Measurements from ENCODE around the gene GRIPAP1. TPM values are rescaled to one million over a fixed set of nuclear protein-coding genes. Genes with fewer than 3 reads are reported as not detected.

Gene GRIPAP1
- total RNA-seq, 4 donors from 2014 or later = 30.0 to 43.7 (median 32.4) TPM

DNA sequence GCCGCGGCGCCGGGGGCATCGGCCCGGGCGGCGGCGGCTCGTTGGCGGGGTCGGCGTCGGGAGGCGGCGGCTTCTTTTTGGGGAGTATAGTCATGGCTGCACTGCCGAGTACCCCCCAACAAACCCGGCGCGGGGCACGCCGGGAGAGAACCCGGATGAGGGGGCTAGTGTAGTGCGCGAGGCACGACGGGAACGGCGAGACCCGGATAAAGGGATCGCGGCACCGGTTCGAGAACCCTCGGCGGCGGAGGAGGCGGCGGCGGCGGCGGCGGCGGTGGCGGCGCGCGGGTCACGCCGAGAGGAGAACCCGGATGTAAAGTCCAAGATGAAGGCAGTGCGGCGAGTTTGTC, 44.6 kb downstream of the GRIPAP1 start, which contains the start of gene OTUD5:
TSS of gene OTUD5 (minus strand) at position 131 of the 350 bp plus-strand sequence. CDS start at position 94, 37 bp downstream.
- DNase-seq (ENCODE audit: low spot score in 2 of 2) = no peak
- H3K4me3 ChIP-seq (ENCODE audit: low read depth, poor library complexity, severe bottlenecking) = peak within 1 kb of the TSS; percentile 55
- 64% methylated on average over 38 of the region's 53 CpGs; no CpG with 5 or more reads in 1 of the 2 donors for WGBS, 2 donors
- TF ChIP-seq, protein P1, sequence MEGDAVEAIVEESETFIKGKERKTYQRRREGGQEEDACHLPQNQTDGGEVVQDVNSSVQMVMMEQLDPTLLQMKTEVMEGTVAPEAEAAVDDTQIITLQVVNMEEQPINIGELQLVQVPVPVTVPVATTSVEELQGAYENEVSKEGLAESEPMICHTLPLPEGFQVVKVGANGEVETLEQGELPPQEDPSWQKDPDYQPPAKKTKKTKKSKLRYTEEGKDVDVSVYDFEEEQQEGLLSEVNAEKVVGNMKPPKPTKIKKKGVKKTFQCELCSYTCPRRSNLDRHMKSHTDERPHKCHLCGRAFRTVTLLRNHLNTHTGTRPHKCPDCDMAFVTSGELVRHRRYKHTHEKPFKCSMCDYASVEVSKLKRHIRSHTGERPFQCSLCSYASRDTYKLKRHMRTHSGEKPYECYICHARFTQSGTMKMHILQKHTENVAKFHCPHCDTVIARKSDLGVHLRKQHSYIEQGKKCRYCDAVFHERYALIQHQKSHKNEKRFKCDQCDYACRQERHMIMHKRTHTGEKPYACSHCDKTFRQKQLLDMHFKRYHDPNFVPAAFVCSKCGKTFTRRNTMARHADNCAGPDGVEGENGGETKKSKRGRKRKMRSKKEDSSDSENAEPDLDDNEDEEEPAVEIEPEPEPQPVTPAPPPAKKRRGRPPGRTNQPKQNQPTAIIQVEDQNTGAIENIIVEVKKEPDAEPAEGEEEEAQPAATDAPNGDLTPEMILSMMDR (IDR thresholded peaks at IDR 0.05) = no peak
- no peak for TF ChIP-seq POLR2A (IDR thresholded peaks at IDR 0.05)
- intact Hi-C loops (cut with DNase I; ENCODE audit: low total_unique reads) = no loop called here

DNA sequence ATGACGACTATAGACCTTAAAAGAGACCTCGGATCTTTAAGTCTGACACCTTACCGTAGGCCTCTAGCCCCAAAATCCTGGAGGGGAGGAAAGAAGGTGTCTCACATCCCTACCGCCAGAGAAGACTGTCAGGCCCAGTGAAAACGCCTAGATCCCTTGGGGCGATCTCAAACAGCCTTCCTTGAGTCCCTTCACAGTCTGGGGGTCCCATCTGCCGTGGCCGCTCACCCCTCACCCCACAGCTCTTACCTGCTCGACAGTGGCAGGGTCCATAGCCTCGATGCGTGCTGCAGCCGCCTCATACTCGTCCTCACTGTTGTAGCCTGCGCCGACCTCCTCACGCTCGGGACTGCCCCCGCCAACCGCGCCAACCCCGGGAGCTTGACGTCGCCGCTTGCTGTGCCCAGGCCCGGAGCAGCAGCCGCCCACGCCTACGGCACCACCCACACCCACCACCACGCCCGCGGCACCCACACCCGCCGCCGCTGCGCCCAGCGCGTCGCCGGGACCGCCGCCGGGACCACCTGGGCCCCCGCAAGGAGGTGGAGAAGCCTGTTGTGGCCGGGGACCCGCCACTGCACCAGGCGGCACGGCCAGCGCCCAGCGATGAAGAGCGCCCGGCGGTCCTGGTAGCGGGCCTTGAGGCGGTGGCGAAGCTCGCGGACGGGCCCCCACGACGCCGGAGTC, 45.2 kb downstream of the GRIPAP1 start:
- TF ChIP-seq, protein P1 (IDR thresholded peaks at IDR 0.05) = no peak
- TF ChIP-seq POLR2A (IDR thresholded peaks at IDR 0.05) = no peak
- H3K4me3 ChIP-seq (ENCODE audit: low read depth, poor library complexity, severe bottlenecking) = peak overlapping the region; percentile 55
- intact Hi-C loops (cut with DNase I; ENCODE audit: low total_unique reads) = no loop called here
- no peak for DNase-seq (ENCODE audit: low spot score in 2 of 2)
- WGBS, 2 donors = 1 to 44% methylated on average over 25 to 43 of the region's 61 CpGs

DNA sequence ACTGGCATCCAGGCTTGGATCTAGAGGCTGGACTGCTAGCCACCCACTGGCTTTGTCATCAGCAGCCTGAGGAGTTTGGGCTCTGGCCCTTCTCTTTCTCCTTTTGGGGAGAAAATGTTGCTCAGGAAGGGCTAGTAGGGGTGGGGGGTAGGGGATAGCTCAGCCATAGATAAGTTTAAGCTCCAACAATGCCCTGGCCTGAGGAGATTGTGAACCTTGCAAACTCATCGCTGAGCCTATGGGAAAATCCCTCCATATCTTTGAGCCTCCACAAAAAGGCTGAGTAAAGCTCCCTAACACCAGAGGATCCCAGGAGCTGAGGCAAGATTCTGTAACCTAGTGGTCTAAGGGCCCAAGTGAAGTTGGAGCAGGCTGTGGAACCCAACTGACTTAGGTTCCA, 53.5 kb downstream of the GRIPAP1 start:
- DNase-seq (ENCODE audit: low spot score in 2 of 2) = no peak
- TF ChIP-seq, protein P1 (IDR thresholded peaks at IDR 0.05) = no peak
- TF ChIP-seq POLR2A (IDR thresholded peaks at IDR 0.05) = no peak
- no peak overlapping the region for H3K4me3 ChIP-seq (ENCODE audit: low read depth, poor library complexity, severe bottlenecking)
- intact Hi-C loops (cut with DNase I; ENCODE audit: low total_unique reads) = no loop called here
- WGBS, 2 donors = 92 to 100% methylated on average over 1 of the region's 1 CpG

DNA sequence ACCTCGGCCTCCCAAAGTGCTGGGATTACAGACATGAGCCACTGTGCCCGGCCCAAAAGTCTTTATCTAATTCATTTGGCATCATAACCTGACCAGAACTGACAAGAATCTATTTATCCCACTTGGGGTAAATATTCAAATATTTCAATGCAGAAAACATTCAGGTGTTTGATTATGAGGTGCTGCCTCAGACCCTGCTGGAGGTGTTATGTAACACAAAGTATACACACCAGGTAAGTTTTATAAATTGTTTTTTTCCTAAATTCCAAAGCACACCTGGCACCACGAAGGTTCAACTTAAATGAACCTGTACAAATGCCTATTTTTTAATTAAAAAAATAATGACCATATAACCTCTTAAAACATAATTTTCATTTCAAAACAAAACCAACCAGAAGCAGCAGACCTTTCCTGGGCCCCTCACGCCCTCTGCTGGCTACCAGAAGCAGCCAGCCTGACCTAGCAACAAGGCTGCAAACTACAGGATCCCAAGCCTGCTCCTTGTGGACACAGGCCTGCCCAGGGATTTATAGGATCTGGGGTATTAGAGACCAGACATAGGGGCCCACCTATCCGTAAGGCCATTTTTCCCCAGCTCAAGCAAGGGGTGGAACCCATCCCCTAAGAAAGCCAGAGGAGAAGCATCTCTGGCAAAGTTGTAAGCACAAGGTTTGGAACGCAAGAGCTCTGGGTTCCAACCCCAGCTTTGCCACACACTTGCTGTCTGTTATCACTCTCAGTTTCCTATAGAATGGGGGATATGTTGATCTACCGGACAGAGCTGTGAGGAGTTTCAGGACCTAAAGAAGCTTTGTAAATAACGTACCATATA, 56.3 kb downstream of the GRIPAP1 start:
- no peak overlapping the region for H3K4me3 ChIP-seq (ENCODE audit: low read depth, poor library complexity, severe bottlenecking)
- DNase-seq (ENCODE audit: low spot score in 2 of 2) = no peak
- WGBS, 2 donors = 50 to 53% methylated on average over 8 of the region's 8 CpGs
- intact Hi-C loops (cut with DNase I; ENCODE audit: low total_unique reads) = no loop called here
- TF ChIP-seq, protein P1 (IDR thresholded peaks at IDR 0.05) = no peak
- no peak for TF ChIP-seq POLR2A (IDR thresholded peaks at IDR 0.05)

DNA sequence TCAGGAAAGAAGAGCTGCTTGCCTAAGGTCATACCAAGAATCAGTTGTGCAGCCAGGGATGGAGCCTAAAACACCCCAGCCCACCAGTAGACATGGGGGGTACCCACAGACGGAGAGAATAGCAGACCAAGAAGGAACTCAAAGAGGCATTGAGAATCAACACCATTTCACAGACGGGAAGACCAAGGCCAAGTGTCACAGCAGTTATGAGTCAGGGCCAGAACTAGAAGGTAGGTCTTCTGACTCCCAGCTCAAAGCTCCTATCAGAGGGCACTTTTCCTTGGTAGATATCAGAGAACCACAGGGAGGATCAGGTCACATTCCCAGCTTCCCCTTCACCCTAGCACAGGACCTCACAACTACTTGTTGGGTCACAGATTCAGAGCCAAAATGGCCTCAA, 59.2 kb downstream of the GRIPAP1 start:
- DNase-seq (ENCODE audit: low spot score in 2 of 2) = no peak
- TF ChIP-seq POLR2A (IDR thresholded peaks at IDR 0.05) = no peak
- H3K4me3 ChIP-seq (ENCODE audit: low read depth, poor library complexity, severe bottlenecking) = no peak overlapping the region
- intact Hi-C loops (cut with DNase I; ENCODE audit: low total_unique reads) = no loop called here
- WGBS, 2 donors = 74 to 86% methylated on average over 2 of the region's 2 CpGs

DNA sequence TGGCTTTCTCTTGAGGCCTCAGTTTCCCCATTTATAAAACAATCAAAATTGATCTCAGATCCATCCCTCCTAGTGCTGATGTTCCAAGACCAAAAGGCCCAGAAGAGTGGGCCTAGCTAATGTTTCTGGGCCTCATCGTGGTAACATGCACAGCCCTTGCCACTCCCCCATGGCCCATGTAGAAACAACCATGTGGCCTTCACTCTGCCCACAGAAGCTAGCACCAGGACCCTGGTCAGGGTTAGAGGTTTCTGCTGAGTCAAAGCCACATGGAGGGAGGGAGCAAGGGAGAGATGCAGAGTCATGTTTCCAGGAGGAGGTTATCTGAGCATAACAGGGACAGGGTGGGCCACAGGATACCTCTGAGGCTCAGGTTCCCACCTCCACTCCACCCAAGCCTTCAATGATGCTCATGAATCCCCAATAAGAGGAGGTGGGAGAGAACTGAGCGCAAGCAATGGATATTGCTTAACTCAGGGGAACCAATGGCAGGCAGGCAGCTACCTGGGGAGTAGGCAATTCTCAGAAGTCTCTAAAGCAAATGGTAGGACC, 61.6 kb downstream of the GRIPAP1 start:
- intact Hi-C loops (cut with DNase I; ENCODE audit: low total_unique reads) = no loop called here
- no peak overlapping the region for H3K4me3 ChIP-seq (ENCODE audit: low read depth, poor library complexity, severe bottlenecking)
- 83% methylated on average over 2 of the region's 2 CpGs for WGBS, 2 donors
- DNase-seq (ENCODE audit: low spot score in 2 of 2) = no peak
- TF ChIP-seq, protein P1 (IDR thresholded peaks at IDR 0.05) = no peak
- no peak for TF ChIP-seq POLR2A (IDR thresholded peaks at IDR 0.05)

All from lower leg skin (tissue), 4 donors.